ENCODE data around the gene C3orf33. TPM values are rescaled to one million over a fixed set of nuclear protein-coding genes. Genes with fewer than 3 reads are reported as not detected.

C3orf33 gene
- total and polyA plus RNA-seq, 2 of the 13 experiments (the other 11 are each of a cell fraction or from before 2014, with no cell fraction given): 9.2 to 12.6 TPM

DNA sequence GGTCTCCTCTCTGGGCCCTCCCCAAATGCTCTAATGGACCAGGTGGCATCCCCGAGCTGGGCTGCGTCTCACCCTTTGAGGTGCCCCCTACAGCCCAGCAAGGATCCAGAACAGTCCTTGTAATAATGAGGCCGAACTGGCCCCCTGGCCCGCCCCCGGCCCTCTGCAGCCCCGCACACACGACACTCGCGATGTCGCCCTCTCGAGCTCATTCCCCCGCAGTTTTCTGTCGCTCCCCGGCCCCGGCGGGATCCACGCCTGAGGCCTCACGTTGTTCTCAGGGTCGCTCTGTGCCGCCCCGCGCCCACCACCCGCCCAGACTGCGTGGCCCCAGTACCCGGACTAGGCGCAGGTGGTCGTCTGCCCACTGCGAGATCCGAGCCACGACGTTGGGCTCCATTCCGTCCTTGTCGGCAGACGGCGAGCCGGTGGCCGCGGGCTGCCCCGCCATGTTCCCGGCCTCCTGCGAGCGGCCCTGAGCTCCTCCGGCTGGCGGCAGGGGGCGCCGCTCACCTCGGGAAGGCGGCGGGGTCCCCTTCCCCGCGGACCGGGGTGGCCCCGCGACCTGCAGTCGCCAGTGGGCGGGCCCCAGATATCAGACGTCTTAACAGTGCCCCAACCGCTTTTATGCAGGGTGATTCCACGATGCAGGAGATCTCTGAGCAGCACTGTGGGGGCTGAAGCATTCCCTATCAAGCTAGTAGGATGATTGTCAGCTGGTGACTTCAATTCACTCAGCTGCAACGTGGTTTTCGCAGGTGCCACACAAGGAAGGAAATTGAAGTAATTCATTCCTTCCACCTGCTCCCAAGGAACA, at the start of gene C3orf33 (continued):
- TF ChIP-seq KLF13 (CRISPR knock-in tag; IDR thresholded peaks at IDR 0.05) (no peak), ONECUT2 (CRISPR knock-in tag; IDR thresholded peaks at IDR 0.05) (no peak), ZNF75D (CRISPR knock-in tag; IDR thresholded peaks at IDR 0.05; ENCODE audit: borderline replicate concordance) (no peak), ZNF260 (CRISPR knock-in tag; IDR thresholded peaks at IDR 0.05; ENCODE audit: borderline replicate concordance, low read depth) (no peak), SNAPC4 (CRISPR knock-in tag; IDR thresholded peaks at IDR 0.05) (no peak), ISL2 (CRISPR knock-in tag; IDR thresholded peaks at IDR 0.05) (peak; percentile 61; the same call in 1 of the 2 replicates), HINFP (CRISPR knock-in tag; IDR thresholded peaks at IDR 0.05; ENCODE audit: low read depth) (peak; percentile 98), CBX1 (IDR thresholded peaks at IDR 0.05; ENCODE audit: low read depth) (no peak), SYNCRIP (IDR thresholded peaks at IDR 0.05; ENCODE audit: insufficient read depth, low read depth, low read length) (no peak), ZNF7 (CRISPR knock-in tag; IDR thresholded peaks at IDR 0.05) (no peak), SNAPC2 (CRISPR knock-in tag; IDR thresholded peaks at IDR 0.05) (no peak), ZBTB20 (CRISPR knock-in tag; IDR thresholded peaks at IDR 0.05; ENCODE audit: borderline replicate concordance, low read depth) (no peak), FOXJ3 (CRISPR knock-in tag; IDR thresholded peaks at IDR 0.05; ENCODE audit: borderline replicate concordance) (no peak), MAX (IDR thresholded peaks at IDR 0.05) (peak; percentile 67), E2F5 (CRISPR knock-in tag; conservative IDR thresholded peaks at IDR 0.05) (0 out of 2 replicates have a peak, but pooled peaks have one; percentile 52), ZNF782 (CRISPR knock-in tag; IDR thresholded peaks at IDR 0.05; ENCODE audit: borderline replicate concordance) (no peak), SAFB2 (CRISPR knock-in tag; IDR thresholded peaks at IDR 0.05; ENCODE audit: borderline replicate concordance, low read depth) (no peak; the same call in 1 of the 2 replicates), ZNF777 (CRISPR knock-in tag; IDR thresholded peaks at IDR 0.05) (peak; percentile 76)
- TF ChIP-seq, protein P1, sequence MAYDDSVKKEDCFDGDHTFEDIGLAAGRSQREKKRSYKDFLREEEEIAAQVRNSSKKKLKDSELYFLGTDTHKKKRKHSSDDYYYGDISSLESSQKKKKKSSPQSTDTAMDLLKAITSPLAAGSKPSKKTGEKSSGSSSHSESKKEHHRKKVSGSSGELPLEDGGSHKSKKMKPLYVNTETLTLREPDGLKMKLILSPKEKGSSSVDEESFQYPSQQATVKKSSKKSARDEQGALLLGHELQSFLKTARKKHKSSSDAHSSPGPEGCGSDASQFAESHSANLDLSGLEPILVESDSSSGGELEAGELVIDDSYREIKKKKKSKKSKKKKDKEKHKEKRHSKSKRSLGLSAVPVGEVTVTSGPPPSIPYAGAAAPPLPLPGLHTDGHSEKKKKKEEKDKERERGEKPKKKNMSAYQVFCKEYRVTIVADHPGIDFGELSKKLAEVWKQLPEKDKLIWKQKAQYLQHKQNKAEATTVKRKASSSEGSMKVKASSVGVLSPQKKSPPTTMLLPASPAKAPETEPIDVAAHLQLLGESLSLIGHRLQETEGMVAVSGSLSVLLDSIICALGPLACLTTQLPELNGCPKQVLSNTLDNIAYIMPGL (CRISPR knock-in tag; IDR thresholded peaks at IDR 0.05; ENCODE audit: borderline replicate concordance in 1 of 2, low read depth in 1 of 2): peak; percentile 99 to 100

All from HepG2 (cell line).